K562 (cell line): ENCODE data around the gene DNMT3L. TPM values are rescaled to one million over a fixed set of nuclear protein-coding genes. Genes with fewer than 3 reads are reported as not detected.

Source experiments
- ATAC-seq: fragments of 200-7000 bp; cut with Tn5 transposase; 3 replicates; pipeline ENCODE4 v1.9.1; 2020; ENCODE audit warnings: moderate library complexity
- BruUV-seq: library from RNA; stranded (reverse); fragments of 400-500 nt; replicated peaks from 2 replicates; lab custom pipeline; 2021; lab: Mats Ljungman, UMichigan
- CTCF ChIA-PET: fragments of 300-600 bp; formaldehyde crosslinking; extraction: SDS; loops from one replicate; lab custom pipeline; 2021; ENCODE audit warnings: low intra/inter-chr PET ratio; lab: Yijun Ruan, JAX
- POLR2A ChIA-PET: fragments of 300-600, 350-650 bp; sonication (Branson Sonifier 250); formaldehyde crosslinking; extraction: SDS; loops from one replicate; lab custom pipeline; 2021; ENCODE audit warnings: antibody characterized with exemption, inconsistent platforms; lab: Yijun Ruan, JAX
- DNase-seq, 4 experiments: peaks; one replicate each; pipeline versions ENCODE4 v3.0.0 to v3.0.0-alpha.2; 2011 to 2018; ENCODE audit warnings: low spot score in 3 of 4, mixed read lengths in 3 of 4; ENCODE audit errors: extremely low read depth in 1 of 4
- FAIRE-seq: peaks from 2 replicates; lab custom pipeline; 2011; peaks lifted over from hg19 to GRCh38; lab: Jason Lieb, UNC
- H2AFZ ChIP-seq: 2 replicates; pipeline ENCODE4 v1.6.0; 2011; ENCODE audit warnings: low read depth, low read length, control low read depth, inconsistent platforms
- H3K27ac ChIP-seq: fragments of 200-600 bp; 3 replicates; pipeline ENCODE4 v1.8.0; 2011; ENCODE audit warnings: low read depth, mild to moderate bottlenecking, control low read depth, inconsistent platforms, low read length, moderate library complexity, mixed read lengths; ENCODE audit errors: extremely low read depth
- H3K27me3 ChIP-seq, 2 experiments: fragments of 300-600 bp in 1 of 2; 2 replicates in 1 of 2; 3 replicates in 1 of 2; pipeline versions ENCODE4 v1.6.0 to v1.8.0; 2011; ENCODE audit warnings: inconsistent platforms in 2 of 2, low read length in 2 of 2, mild to moderate bottlenecking in 1 of 2, mixed read lengths in 1 of 2, moderate library complexity in 1 of 2; ENCODE audit not compliant: control insufficient read depth in 2 of 2, insufficient read depth in 2 of 2
- H3K36me3 ChIP-seq: fragments of 300-600 bp; 3 replicates; pipeline ENCODE4 v1.8.0; 2011; ENCODE audit warnings: mild to moderate bottlenecking, low read length, inconsistent platforms; ENCODE audit not compliant: control insufficient read depth, insufficient read depth
- H3K4me1 ChIP-seq, 2 experiments: fragments of 200-600 bp in 1 of 2; replicated peaks in 1 of 2; 2 replicates in 1 of 2; 3 replicates in 1 of 2; pipeline versions ENCODE4 v1.5.1 to v1.8.0; 2011; ENCODE audit warnings: inconsistent platforms in 2 of 2, low read length in 2 of 2, mild to moderate bottlenecking in 1 of 2, mixed read lengths in 1 of 2, moderate library complexity in 1 of 2; ENCODE audit not compliant: control insufficient read depth in 2 of 2, insufficient read depth in 2 of 2
- H3K4me2 ChIP-seq: 2 replicates; pipeline ENCODE4 v1.6.1; 2011; ENCODE audit warnings: low read length, control low read depth, inconsistent platforms, mixed read lengths; ENCODE audit not compliant: insufficient read depth
- H3K4me3 ChIP-seq: fragments of 200-600 bp; sonication (generic), shearing (Covaris generic); 2 replicates; pipeline ENCODE4 v1.5.1; 2016; ENCODE audit warnings: control low read depth, inconsistent platforms
- H3K79me2 ChIP-seq: fragments of 200-600 bp; 3 replicates; pipeline ENCODE4 v1.8.0; 2011; ENCODE audit warnings: low read length, inconsistent platforms; ENCODE audit not compliant: control insufficient read depth, insufficient read depth
- H3K9ac ChIP-seq, 2 experiments: 2 replicates each; pipeline versions ENCODE4 v1.6.0 to v1.6.1; 2011; ENCODE audit warnings: low read depth in 2 of 2, low read length in 2 of 2, control low read depth in 1 of 2, inconsistent platforms in 1 of 2, mild to moderate bottlenecking in 1 of 2, mixed read lengths in 1 of 2; ENCODE audit not compliant: insufficient read depth in 1 of 2
- H3K9me1 ChIP-seq: one replicate; pipeline ENCODE4 v1.6.0; 2011; ENCODE audit warnings: inconsistent platforms, mild to moderate bottlenecking, low read length, moderate library complexity; ENCODE audit not compliant: control insufficient read depth, insufficient read depth
- H3K9me3 ChIP-seq: replicated peaks from 2 replicates; pipeline ENCODE4 v1.5.1; 2011; ENCODE audit warnings: low read depth, low read length, inconsistent platforms; ENCODE audit not compliant: control insufficient read depth, insufficient read depth
- H4K20me1 ChIP-seq: replicated peaks from 2 replicates; pipeline ENCODE4 v1.6.1; 2011; ENCODE audit warnings: low read length, inconsistent platforms, mixed read lengths; ENCODE audit not compliant: control insufficient read depth, insufficient read depth
- DLX4 ChIP-seq: fragments of 250-450 bp; sonication (Bioruptor Pico); IDR thresholded peaks from 2 replicates; pipeline ENCODE4 v1.6.1; 2021; ENCODE audit warnings: mild to moderate bottlenecking
- ESRRB ChIP-seq: fragments of 250-450 bp; sonication (Bioruptor Pico); IDR thresholded peaks from 2 replicates; pipeline ENCODE4 v1.5.0; 2020; ENCODE audit warnings: mild to moderate bottlenecking, moderate library complexity, borderline replicate concordance
- HDGF ChIP-seq: fragments of 450-650 bp; IDR thresholded peaks from 2 replicates; pipeline ENCODE4 v1.6.1; 2016
- L3MBTL2 ChIP-seq: fragments of 450-650 bp; IDR thresholded peaks from 2 replicates; pipeline ENCODE4 v1.6.1; 2016; ENCODE audit warnings: mild to moderate bottlenecking, moderate library complexity
- MTF1 ChIP-seq: fragments of 250-450 bp; sonication (Bioruptor Pico); IDR thresholded peaks from 2 replicates; pipeline ENCODE4 v1.9.0; 2021; ENCODE audit warnings: moderate library complexity, mild to moderate bottlenecking, inconsistent platforms, borderline replicate concordance
- PPARD ChIP-seq: fragments of 250-450 bp; sonication (Bioruptor Pico); IDR thresholded peaks from 2 replicates; pipeline ENCODE4 v1.8.0; 2022; ENCODE audit warnings: inconsistent platforms, mild to moderate bottlenecking, moderate library complexity
- STAT5A ChIP-seq: IDR thresholded peaks from 2 replicates; pipeline ENCODE4 v1.6.1; 2012; ENCODE audit warnings: low read length, inconsistent platforms, borderline replicate concordance
- TAF9B ChIP-seq: fragments of 450-650 bp; IDR thresholded peaks from 2 replicates; pipeline ENCODE4 v1.6.1; 2018; ENCODE audit warnings: mild to moderate bottlenecking; ENCODE audit not compliant: partially characterized antibody
- ZBTB33 ChIP-seq: sonication (generic); formaldehyde crosslinking; IDR thresholded peaks from 2 replicates; pipeline ENCODE4 v1.8.1; 2023; ENCODE audit warnings: mild to moderate bottlenecking, missing genetic modification reagents
- ZBTB7A ChIP-seq: IDR thresholded peaks from 2 replicates; pipeline ENCODE4 v1.6.1; 2011; ENCODE audit warnings: low read depth, mild to moderate bottlenecking, low read length, moderate library complexity, borderline replicate concordance; ENCODE audit not compliant: control insufficient read depth
- ZC3H8 ChIP-seq: fragments of 450-650 bp; IDR thresholded peaks from 2 replicates; pipeline ENCODE4 v1.6.1; 2017
- ZNF347 ChIP-seq: fragments of 450-650 bp; formaldehyde crosslinking; IDR thresholded peaks from 2 replicates; pipeline ENCODE4 v1.4.0; 2020; ENCODE audit warnings: low read depth, mild to moderate bottlenecking, moderate library complexity
- ZNF695 ChIP-seq: fragments of 450-650 bp; formaldehyde crosslinking; IDR thresholded peaks from 2 replicates; pipeline ENCODE4 v1.4.0; 2020; ENCODE audit warnings: mild to moderate bottlenecking, moderate library complexity
- ZNF75A ChIP-seq: fragments of 450-650 bp; formaldehyde crosslinking; IDR thresholded peaks from 2 replicates; pipeline ENCODE4 v1.4.0; 2020; ENCODE audit warnings: mild to moderate bottlenecking
- WGBS: fragments of 100-300 bp; shearing (Covaris generic); methylation state at CpG from one replicate; pipeline ENCODE4 v1.1.6; 2016; ENCODE audit warnings: low coverage, mixed read lengths; ENCODE audit not compliant: insufficient coverage; ENCODE audit errors: missing lambda C conversion rate; 5-methylcytosine and 5-hydroxymethylcytosine counted together
- in situ Hi-C: fragments of 300-500 bp; cut with MboI; formaldehyde crosslinking; loops from 4 replicates; pipeline ENCODE4 v1.15.0; 2018; ENCODE audit warnings: inconsistent platforms, mixed read lengths
- intact Hi-C: fragments of 100-400 bp; cut with micrococcal nuclease; formaldehyde crosslinking; loops from 2 replicates; pipeline ENCODE4 v1.14.2; 2022
- polyA plus RNA-seq, 8 experiments: library from polyadenylated mRNA; depleted of rRNA in 4 of 8; stranded (reverse) in 5 of 8; unstranded in 3 of 8; fragments of >200 nt; fragmentation: Nextera tagmentation in 2 of 8; fragmentation: Illumina TruSeq in 1 of 8; extraction: Ambion mirVana in 2 of 8; extraction: Trizol in 1 of 8; gene quantifications; 2 replicates each; pipeline versions ENCODE4 v1.2.1 to v1.2.3, GENCODE V29; 2011 to 2014; ENCODE audit warnings: inconsistent platforms in 1 of 8, missing spikeins in 1 of 8
- total RNA-seq, 7 experiments: library from RNA; depleted of rRNA in 6 of 7; stranded (reverse); fragments of >200 nt in 6 of 7; fragmentation: Illumina TruSeq in 2 of 7; extraction: Trizol in 2 of 7; gene quantifications; 2 replicates each; pipeline versions ENCODE4 v1.2.1 to v1.2.3, GENCODE V29; 2011 to 2021; ENCODE audit warnings: low replicate concordance in 1 of 7

The DNMT3L gene
- total and polyA plus RNA-seq, 9 of the 15 experiments (the other 6 are each of a cell fraction or from before 2014, with no cell fraction given), result 0.08 TPM; not detected in 8

GRCh38 chr21:44263768-44264167 is 2.1 kb upstream of the DNMT3L start:
- intact Hi-C loops (no loop called here), in situ Hi-C loops (no loop called here)
- Histone ChIP-seq H3K4me1 (peaks cover 0 to 22% of the 10 kb centered on the region in 2 experiments; a peak in 2 of 5 replicates), H3K9ac (no peak overlapping the region), H3K4me3 (no peak overlapping the region), H3K9me1 (no peaks in the 10 kb centered on the region), H2AFZ (no peak overlapping the region), H4K20me1 (peaks cover 10% of the 10 kb centered on the region), H3K36me3 (no peaks in the 10 kb centered on the region), H3K79me2 (no peaks in the 10 kb centered on the region), H3K27me3 (peaks cover 12 to 41% of the 10 kb centered on the region in 2 experiments; a peak in 4 of 5 replicates), H3K4me2 (no peak overlapping the region), H3K9me3 (no peaks in the 10 kb centered on the region), H3K27ac (no peak overlapping the region)
- FAIRE-seq (no peak), DNase-seq (no peak), ATAC-seq (no peak)
- TF ChIP-seq STAT5A, result no peak
- TF ChIP-seq PPARD, result no peak
- no peak for TF ChIP-seq ZC3H8
- TF ChIP-seq TAF9B, result no peak
- TF ChIP-seq ESRRB (CRISPR knock-in tag), result no peak
- BruUV-seq, result no TSS peak
- CTCF ChIA-PET, result no interaction called here
- WGBS, result 20% methylated on average over 2 of the region's 4 CpGs
- POLR2A ChIA-PET, result interaction anchor here (1.3 kb wide), 1 partner anchor 10 kb away, joined by 4 read pairs; no protein-coding TSS in a partner anchor

GRCh38 chr21:44263221-44263760 is 1.6 kb upstream of the DNMT3L start:
- DNase-seq, result no peak
- H3K4me1 ChIP-seq, result peaks cover 0 to 25% of the 10 kb centered on the region in 2 experiments; a peak in 2 of 5 replicates
- H3K4me2 ChIP-seq, result no peak overlapping the region
- no TSS peak for BruUV-seq
- 0 out of 4 replicates have a peak overlapping the region, but pooled peaks of 1 of the 2 experiments have one; percentile 36 for H3K9ac ChIP-seq
- peak; percentile 11; the same call in 1 of the 2 replicates for TF ChIP-seq ZBTB7A
- TF ChIP-seq ZNF347 (CRISPR knock-in tag), result no peak
- TF ChIP-seq ZNF75A (CRISPR knock-in tag), result no peak
- no peak for TF ChIP-seq HDGF
- TF ChIP-seq MTF1 (CRISPR knock-in tag), result no peak
- no peak for TF ChIP-seq L3MBTL2
- no peak for TF ChIP-seq DLX4
- TF ChIP-seq ZNF695 (CRISPR knock-in tag), result no peak
- peak; percentile 21; the same call in 1 of the 2 replicates for TF ChIP-seq ZBTB33 (CRISPR knock-in tag)
- no peaks in the 10 kb centered on the region for H3K79me2 ChIP-seq
- H3K4me3 ChIP-seq, result no peak overlapping the region
- 15% methylated on average over 14 of the region's 18 CpGs for WGBS
- peaks cover 15 to 45% of the 10 kb centered on the region in 2 experiments for H3K27me3 ChIP-seq
- intact Hi-C loops, result no loop called here
- no peak for FAIRE-seq
- ChIA-PET CTCF (no interaction called here), POLR2A (interaction anchor here (1.3 kb wide), 1 partner anchor 10 kb away, joined by 4 read pairs; no protein-coding TSS in a partner anchor)
- H3K9me1 ChIP-seq, result no peaks in the 10 kb centered on the region
- no peaks in the 10 kb centered on the region for H3K36me3 ChIP-seq
- in situ Hi-C loops, result no loop called here
- H4K20me1 ChIP-seq, result peaks cover 10% of the 10 kb centered on the region
- H3K27ac ChIP-seq, result no peak overlapping the region
- H2AFZ ChIP-seq, result no peak overlapping the region
- no peaks in the 10 kb centered on the region for H3K9me3 ChIP-seq
- no peak; the same call in 2 of the 3 replicates for ATAC-seq
